Fibroblast of skin of left biceps (primary cell): ENCODE measurements around the gene AGPAT2.
A peak's percentile ranks its signal among the peaks of the same experiment; 100 is the strongest.
"Not testable (repeated sequence)": the region's sequence is repeated elsewhere in the genome, so short reads cannot be mapped to it uniquely, and the experiment has no call there.

Experiments used
- DNase-seq, 2 experiments: peaks; one replicate each; pipeline ENCODE4 v3.0.0-alpha.2; 2013; ENCODE audit warnings: low read depth in 2 of 2

Gene AGPAT2

DNA sequence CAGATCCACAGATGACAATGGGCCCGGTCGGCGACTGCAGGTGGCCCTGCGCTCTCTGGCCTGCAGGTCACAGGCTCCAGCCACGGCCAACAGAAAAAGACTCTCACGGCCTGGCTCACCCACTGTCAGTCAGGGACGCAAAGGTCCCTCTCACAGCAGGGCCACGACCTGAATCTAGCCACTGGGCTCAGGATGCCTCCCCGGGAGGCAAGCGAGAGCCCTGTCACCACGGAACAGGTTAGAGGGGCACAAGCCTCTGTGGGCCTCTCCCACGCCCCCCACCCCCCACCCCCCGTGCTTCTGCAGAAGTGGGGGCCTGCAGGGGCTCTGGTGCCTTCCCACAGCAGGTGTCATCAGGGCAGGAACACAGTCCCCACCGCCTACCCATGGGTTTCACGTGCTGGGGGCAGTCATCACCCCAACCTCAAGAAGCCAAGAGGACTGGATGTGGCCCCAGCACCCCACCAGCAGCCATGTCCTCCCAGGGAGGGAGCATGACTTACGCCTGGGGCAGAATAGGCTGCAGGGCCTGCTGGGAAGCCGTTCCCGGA, 41.8 kb downstream of the AGPAT2 start:
- DNase-seq: no peak

DNA sequence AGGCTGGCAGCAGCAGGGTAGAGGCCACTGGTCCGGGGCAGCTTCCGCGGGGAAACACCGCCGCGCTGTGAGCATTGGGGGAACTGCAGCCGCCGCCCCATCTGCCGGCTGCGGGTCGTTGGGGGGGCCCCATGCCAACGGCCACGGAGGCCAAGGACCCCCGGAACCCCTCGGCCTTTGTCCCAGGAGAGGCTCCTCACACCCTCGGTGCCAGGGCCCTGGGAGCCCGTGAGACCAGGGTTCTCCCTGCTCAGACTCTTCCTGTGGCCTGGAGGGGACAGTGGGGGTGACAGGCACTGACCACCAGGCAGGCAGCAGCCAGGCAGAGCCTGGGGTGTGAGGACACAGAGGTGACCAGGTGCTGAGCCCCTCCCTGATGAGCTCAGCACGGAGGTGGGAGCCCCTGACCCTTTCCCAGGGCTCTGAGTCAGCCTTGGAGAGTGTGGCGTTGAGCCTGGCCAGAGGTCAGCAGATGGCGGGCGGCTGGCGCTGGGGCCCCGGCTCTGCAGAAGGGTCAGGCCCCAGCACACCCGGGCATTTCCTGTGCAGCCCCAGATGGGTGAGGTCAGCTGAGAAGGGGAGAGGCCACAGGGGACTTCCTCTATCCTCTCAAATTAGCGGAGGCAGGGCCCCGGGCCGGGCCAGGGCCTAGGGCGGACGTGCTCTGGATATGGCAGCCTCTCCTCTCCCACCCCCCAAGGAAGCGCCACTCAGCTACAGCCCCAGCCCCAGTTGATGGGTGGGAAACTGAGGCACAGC, 42.5 kb downstream of the AGPAT2 start:
- DNase-seq: no peak

DNA sequence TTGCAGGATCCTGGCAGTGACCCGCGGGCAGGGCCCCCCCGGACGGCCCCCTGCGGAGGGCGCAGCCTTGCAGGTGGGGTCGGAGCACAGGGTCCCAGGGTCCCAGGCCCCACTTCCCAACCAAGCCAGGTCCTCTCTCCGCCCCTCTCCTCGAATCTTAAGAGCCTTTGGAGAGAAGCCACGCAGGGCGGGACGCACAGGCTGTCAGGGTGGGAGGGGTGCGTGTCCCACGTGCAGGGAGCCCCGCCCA, 43.0 kb downstream of the AGPAT2 start:
- no peak for DNase-seq

DNA sequence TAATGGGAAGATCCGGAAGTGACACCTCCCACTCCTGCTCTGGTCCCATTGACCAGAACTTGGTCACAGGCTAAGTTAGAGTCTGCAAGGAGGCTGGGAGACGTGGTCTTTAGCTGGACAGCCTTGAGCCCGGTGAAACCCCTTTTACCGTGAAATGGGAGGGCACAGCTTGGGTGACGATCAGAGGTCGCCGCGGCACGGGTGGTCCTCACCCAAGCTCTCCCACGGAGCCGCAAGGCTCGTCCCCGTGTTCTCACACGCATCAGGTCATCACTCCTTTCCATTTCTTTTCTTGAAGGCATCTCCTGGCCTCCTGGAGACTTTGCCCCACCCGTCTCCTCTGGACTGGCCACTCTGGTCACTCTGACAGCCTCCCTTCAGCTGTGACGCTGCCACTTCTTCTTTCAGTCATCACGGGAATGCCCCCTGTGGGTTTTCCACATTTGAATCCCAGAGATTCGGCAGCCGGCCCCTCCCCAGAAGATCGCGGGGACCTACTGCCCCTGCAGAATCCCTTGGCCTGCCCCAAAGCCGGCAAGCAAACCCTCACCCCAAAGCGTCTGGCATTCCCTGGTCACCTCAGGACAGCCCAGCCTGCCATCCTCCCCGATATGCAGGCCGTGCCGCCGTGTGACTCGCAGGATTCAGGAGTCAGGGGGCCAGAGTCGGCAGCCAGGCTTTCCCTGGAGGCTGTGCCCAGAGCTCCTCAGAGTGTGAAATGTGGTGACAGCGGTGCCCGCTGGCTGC, 43.5 kb downstream of the AGPAT2 start:
- DNase-seq: no peak

DNA sequence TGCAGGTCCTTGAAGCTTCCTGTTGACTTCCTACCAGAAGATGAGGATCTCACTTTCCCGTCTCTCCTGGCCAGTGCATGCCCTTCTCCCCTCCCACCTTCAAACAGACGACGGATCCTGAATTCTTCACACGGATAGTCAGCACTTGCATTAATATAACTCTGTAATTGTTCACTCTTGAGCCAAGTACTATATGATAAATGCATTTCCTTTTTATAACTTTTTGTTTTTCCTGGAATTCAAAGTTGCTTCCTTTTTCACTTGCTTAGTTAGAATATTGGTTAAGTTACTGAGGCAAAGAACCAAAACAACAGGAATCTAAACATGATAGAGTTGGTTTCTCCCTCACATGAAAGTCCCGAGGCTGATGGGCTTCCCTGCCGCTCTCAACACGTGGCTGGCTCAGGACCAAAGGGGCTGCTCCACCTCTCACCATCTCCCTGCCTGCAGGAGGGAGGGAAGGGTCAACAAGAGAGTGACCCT, 44.8 kb downstream of the AGPAT2 start:
- DNase-seq: no peak

DNA sequence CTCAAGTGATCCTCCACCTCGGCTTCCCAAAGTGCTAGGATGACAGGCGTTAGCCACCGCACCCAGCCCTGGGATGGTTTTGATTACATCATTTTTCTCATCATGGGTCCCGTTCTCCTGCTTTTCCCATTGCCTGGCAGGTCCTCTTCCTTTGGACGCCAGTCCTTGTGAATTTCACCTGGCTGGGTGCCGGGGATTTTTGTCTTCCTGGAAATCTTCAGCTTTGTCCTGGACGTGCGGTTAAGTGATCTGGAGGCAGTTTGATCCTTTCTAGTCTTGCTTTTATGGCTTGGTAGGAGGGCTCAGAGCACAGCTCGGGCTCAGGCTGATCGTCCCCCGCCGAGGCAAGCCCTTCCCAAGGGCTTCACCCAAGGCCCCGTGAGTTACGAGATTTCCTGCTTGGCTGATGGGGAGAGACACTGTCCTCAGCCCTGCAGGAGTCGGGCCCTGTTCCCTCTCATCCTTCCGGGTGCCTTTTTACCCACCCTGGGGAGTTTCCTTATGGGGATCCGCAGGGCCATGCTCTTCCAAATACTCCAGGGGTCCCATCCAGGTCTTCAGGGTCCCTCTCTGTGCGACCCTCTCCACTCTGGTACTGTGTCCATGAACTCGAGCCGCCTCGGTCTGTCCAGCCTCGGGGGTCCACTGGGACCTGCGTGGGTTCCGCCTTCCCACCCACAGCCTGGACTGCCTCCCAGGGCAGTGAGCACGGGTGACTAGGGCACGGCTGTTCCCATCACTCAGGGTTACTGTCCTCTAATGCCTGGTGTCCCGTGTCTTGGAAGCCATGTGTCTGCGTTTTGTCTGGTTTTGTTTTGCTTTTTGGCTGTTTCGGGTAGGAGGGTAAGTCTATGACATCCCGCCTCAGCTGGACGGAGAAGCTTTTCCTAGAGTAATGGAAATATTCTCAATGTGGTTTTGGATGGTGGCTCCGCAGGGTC, 46.8 kb downstream of the AGPAT2 start:
- no peak for DNase-seq

DNA sequence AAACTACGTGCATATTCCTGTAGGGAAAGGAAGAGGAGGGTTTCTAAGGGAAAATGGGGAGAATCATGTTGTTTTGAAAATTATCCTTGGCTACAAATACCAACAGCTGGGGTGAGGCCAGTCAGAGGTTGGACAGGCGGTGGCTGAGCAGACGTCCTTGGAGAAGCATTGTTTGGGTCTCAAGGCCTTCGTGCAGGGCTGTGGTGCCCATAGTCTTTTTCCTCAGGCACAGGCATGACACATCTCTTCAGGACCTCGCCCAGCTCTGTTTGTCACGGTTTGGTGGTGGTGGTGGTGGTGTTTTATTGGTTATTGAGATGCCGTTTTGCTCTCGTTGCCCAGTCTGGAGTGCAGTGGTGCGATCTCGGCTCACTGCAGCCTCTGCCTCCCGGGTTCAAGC, 52.4 kb downstream of the AGPAT2 start:
- no peak for DNase-seq

DNA sequence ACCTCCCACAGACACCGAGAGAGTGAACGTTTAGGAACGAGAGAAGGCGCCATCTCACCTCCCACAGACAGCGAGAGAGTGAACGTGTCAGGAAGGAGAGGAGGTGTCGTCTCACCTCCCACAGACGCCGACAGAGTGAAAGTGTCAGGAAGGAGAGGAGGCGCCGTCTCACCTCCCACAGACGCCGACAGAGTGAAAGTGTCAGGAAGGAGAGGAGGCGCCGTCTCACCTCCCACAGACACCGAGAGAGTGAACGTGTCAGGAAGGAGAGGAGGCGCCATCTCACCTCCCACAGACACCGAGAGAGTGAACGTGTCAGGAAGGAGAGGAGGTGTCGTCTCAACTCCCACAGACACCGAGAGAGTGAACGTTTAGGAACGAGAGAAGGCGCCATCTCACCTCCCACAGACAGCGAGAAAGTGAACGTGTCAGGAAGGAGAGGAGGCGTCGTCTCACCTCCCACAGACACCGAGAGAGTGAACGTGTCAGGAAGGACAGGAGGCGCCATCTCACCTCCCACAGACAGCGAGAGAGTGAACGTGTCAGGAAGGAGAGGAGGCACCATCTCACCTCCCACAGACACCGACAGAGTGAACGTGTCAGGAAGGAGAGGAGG, 54.7 kb downstream of the AGPAT2 start:
- not testable (repeated sequence) for DNase-seq

DNA sequence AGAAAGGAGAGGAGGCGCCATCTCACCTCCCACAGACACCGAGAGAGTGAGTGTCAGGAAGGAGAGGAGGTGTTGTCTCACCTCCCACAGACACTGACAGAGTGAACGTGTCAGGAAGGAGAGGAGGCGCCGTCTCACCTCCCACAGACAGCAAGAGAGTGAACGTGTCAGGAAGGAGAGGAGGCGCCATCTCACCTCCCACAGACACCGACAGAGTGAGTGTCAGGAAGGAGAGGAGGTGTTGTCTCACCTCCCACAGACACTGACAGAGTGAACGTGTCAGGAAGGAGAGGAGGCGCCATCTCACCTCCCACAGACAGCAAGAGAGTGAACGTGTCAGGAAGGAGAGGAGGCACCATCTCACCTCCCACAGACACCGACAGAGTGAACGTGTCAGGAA, 55.2 kb downstream of the AGPAT2 start:
- DNase-seq: not testable (repeated sequence)

DNA sequence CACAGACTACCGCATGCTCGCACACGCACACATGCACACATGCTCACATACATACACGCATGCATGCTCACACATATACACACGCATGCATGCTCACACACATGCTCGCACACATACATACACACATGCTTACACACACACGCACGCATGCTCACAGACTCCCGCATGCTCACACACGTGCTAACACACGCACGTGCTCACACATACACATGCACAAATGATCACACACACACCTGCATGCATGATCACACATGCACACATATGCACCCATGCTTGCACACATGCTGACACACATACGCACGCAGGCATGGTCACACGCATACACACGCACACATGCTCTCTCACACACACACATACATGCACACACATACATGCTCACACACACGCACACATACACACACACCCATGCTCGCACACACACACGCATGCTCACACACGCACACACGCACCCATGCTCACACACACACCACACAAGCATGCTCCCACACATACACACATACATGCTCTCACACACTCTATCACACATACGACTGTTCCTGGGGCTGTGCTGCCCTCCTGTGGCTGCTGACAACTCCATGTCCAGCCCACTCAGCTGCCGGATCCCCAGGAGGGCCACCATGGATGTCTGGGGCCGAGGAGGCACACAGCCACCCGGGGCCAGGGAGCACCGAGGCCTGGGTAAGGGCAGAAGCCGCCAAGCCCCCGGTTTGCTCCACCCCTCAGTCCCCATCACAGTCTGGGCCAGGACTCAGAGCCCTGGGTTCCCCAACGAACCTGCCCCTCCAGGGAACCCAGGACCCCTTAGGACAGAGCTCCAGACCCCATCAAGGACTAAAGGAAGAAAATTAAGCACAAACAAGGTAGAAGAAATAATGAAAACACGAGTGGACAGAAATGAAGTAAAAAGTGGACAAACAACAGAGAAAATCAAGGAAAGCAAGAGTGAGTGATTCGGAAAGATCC, 55.9 kb downstream of the AGPAT2 start:
- peak; percentile 37 to 47 for DNase-seq

DNA sequence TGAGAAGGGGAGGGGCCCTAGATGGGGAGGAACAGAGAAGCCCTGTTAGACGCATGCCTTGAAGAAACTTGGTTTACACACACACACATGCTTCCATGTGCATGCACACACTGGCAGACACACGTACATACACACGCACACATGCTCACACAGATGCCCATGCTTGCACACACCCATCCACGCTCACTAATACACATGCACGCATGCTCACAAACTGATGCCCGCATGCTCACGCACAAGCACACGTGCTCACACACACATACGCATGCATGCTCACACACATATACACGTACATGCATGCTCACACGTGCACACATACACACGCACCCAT, 56.6 kb downstream of the AGPAT2 start:
- DNase-seq: no peak

DNA sequence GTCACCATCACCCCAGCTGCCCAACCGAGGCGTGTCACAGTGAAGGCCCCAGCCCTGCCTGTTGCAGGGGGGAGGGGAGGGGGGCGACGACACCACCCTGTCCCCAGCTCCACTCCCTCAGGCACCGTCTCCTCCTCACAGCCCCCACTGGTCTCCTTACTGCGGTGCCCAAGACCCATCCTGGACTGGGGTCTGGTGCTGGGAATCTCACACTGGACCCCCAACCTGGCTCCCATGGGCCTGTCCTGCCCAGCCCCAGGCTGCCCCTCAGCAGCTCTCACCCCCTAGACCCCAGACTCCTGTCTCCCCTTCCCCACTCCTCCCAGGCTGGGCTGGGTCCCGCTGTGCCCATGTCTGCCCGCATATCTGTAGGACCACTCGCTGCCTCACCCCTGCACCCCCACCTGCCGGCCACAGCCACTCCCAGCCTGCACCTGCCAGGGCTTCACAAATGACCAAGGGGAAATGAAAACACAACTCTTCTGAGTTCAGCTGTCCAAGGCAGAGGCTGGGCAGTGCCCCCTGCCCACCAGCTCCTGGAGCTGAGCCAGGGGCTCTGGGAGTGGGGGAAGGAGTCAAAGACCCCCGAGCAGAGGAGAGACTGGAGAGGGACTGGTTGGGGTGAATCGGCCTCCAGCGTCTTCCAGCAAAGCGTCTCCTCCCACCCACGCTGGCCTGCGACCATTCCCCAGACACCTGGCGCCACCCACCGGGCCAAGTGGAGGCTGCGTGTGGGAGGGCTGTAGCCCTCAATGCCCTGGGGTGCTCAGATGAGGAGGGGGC, 57.2 kb downstream of the AGPAT2 start:
- no peak for DNase-seq

DNA sequence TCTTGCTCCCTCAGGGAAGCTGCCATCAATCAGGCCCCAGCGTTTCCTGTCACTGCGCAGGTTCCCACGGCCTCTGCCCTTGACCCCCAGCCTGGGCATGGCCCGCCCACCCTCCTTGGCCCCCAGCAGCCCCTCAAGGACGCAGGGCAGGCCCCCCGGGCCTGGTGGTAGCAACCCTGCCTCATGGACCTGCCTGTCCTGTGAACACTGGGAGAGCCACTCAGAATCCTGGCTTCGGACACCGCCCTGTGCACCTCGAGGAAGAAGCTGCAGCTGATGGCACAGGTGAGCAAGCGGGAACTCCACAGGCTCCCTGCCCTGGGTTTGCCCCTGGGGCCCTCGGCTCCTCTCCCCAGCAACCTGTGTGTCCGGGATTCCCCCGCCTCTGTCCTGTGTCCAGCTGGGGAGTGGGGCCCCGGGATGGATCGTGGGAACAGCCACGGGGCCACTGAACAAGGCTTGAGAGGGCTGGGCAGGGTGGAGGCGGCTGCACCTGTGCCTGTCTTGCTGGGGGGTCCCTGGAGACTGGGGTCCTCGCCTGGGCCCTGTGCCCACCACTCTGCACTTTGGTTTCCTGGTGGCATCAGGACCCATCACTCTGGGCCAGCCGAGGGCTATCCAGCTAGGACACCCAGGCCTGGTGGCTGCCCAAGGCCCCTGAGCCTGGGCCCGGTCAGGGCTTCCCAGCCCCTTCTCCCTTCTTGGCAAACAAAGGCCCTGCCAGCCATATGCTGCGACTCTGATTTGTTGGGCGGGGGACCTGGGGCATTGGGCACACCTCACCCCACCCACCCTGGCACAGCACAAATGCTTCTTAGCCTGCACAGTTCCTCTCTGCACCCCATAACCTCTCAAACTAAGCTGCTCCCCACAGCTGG, 58.0 kb downstream of the AGPAT2 start:
- DNase-seq: no peak

DNA sequence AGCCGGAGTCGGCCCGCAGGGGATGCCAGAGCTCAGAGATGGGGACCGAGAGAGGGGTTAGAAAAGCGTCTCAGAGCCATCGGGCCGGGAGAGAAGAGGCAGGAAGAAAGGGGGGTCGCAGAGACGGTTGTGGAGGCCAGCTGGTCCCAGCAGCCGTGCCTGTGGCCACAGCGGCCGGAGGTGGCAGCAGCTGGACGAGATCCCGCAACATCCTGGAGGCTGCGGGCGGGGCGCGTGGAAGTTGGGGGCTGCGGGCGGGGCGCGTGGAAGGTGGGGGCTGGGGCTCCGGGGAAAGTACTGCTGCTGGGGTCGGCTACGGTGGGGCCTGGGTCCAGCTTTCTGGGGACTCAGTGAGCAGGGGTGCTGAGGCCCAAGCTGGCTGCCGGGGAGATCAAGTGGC, 59.0 kb downstream of the AGPAT2 start:
- no peak for DNase-seq

DNA sequence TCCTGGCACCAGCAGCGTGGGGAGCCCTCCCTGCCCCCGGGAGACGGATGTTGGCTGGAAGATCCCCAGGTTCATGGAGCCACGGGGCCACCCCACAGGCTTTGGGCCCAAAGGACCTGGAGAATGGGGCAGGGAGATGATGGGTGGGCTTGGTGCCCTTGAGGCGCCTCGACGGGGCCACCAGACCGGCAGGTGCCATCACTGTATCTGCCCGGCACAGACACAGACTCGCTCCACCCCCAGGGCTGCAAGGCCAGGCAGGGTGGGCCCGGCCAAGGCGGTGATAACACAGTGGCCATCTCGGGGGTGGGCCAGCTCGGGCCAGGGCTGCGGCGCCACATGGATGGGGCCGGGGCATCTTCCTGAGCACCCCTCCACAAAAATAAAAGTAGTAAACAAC, 59.6 kb downstream of the AGPAT2 start:
- DNase-seq: no peak

DNA sequence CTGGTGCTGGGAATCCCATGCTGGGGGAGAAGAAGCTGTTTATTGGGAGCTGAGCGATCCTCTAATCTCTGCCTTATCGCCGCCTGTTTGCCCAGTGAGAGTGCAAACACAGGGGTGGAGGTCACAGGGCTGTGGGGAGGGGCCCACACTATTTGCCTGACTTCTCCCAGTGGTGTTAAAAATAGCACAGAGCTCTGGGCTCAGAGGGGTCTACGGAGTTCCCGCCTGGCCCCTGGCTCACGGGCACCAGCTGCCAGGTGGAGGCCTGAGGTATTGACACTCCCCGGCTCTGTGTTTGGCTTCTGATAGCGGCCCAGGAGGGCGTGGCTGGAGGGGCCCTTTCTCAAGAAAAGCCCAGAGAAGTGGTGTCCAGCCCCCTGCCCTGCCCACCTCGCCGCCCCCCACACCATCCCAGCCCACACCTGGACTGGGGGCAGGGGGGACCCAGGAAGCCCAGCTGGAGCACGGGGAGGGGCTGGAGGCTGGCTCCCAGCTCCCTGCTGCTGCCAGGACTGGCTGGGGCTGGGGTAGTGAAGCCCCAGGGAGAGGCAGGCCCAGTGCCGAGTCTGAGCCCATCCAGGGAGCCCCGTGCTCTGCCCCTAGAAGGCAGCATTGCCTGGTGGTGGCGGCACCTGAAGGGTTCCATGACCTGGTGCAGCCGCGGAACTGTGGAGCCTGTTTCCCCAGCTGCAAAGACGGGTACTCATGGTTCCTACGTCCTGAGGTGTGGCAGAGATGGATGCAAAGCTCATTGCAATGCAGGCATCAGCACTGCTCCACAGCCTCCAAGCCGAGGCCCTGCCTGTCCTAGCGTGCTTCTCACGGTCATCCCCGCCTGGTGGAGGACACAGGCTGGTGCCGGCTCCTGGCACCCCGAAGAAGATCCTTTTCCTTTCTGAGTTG, 60.3 kb downstream of the AGPAT2 start:
- DNase-seq: no peak

DNA sequence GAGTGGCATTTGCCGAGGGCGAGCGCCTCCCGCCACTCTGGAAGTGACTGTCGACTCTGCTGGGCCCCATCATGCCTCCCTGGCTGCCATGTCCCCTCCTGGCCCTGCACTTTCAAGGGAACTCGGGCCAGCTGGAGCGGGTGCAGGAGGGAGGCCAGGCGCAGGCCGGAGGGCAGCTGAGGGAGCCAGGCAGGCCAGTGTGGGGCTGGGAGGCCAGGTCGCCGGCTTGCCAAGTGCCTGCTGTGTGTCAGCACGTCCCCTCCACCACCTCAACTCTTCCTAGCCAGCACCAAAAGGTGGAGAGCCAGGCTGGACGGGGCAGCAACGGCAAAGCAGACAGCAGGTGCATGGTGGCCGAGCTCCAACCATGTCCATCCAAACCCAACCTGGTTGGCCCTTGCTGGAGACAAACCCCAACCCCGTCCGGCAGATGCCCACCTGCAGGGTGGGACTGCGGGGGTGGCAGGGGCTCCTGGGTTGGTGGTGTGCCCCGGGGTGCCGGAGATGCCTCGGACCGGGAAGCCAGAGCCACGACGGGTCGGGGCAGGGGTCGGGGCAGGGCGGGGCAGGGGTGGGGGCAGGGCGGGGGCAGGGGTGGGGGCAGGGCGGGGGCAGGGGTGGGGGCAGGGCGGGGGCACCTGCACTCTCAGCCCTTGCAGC, 61.1 kb downstream of the AGPAT2 start:
- no peak for DNase-seq
